ENCODE measurements around the gene TXNRD1. TPM values are rescaled to one million over a fixed set of nuclear protein-coding genes. Genes with fewer than 3 reads are reported as not detected.

TXNRD1 gene
- total and polyA plus RNA-seq, 2 of the 8 experiments (the other 6 are each of a cell fraction or from before 2014, with no cell fraction given) = 56.8 to 127 TPM

- TF ChIP-seq, protein P1, sequence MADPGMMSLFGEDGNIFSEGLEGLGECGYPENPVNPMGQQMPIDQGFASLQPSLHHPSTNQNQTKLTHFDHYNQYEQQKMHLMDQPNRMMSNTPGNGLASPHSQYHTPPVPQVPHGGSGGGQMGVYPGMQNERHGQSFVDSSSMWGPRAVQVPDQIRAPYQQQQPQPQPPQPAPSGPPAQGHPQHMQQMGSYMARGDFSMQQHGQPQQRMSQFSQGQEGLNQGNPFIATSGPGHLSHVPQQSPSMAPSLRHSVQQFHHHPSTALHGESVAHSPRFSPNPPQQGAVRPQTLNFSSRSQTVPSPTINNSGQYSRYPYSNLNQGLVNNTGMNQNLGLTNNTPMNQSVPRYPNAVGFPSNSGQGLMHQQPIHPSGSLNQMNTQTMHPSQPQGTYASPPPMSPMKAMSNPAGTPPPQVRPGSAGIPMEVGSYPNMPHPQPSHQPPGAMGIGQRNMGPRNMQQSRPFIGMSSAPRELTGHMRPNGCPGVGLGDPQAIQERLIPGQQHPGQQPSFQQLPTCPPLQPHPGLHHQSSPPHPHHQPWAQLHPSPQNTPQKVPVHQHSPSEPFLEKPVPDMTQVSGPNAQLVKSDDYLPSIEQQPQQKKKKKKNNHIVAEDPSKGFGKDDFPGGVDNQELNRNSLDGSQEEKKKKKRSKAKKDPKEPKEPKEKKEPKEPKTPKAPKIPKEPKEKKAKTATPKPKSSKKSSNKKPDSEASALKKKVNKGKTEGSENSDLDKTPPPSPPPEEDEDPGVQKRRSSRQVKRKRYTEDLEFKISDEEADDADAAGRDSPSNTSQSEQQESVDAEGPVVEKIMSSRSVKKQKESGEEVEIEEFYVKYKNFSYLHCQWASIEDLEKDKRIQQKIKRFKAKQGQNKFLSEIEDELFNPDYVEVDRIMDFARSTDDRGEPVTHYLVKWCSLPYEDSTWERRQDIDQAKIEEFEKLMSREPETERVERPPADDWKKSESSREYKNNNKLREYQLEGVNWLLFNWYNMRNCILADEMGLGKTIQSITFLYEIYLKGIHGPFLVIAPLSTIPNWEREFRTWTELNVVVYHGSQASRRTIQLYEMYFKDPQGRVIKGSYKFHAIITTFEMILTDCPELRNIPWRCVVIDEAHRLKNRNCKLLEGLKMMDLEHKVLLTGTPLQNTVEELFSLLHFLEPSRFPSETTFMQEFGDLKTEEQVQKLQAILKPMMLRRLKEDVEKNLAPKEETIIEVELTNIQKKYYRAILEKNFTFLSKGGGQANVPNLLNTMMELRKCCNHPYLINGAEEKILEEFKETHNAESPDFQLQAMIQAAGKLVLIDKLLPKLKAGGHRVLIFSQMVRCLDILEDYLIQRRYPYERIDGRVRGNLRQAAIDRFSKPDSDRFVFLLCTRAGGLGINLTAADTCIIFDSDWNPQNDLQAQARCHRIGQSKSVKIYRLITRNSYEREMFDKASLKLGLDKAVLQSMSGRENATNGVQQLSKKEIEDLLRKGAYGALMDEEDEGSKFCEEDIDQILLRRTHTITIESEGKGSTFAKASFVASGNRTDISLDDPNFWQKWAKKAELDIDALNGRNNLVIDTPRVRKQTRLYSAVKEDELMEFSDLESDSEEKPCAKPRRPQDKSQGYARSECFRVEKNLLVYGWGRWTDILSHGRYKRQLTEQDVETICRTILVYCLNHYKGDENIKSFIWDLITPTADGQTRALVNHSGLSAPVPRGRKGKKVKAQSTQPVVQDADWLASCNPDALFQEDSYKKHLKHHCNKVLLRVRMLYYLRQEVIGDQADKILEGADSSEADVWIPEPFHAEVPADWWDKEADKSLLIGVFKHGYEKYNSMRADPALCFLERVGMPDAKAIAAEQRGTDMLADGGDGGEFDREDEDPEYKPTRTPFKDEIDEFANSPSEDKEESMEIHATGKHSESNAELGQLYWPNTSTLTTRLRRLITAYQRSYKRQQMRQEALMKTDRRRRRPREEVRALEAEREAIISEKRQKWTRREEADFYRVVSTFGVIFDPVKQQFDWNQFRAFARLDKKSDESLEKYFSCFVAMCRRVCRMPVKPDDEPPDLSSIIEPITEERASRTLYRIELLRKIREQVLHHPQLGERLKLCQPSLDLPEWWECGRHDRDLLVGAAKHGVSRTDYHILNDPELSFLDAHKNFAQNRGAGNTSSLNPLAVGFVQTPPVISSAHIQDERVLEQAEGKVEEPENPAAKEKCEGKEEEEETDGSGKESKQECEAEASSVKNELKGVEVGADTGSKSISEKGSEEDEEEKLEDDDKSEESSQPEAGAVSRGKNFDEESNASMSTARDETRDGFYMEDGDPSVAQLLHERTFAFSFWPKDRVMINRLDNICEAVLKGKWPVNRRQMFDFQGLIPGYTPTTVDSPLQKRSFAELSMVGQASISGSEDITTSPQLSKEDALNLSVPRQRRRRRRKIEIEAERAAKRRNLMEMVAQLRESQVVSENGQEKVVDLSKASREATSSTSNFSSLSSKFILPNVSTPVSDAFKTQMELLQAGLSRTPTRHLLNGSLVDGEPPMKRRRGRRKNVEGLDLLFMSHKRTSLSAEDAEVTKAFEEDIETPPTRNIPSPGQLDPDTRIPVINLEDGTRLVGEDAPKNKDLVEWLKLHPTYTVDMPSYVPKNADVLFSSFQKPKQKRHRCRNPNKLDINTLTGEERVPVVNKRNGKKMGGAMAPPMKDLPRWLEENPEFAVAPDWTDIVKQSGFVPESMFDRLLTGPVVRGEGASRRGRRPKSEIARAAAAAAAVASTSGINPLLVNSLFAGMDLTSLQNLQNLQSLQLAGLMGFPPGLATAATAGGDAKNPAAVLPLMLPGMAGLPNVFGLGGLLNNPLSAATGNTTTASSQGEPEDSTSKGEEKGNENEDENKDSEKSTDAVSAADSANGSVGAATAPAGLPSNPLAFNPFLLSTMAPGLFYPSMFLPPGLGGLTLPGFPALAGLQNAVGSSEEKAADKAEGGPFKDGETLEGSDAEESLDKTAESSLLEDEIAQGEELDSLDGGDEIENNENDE (IDR thresholded peaks at IDR 0.05; ENCODE audit: insufficient replicate concordance, low read length) = no peak
- TF ChIP-seq GABPA (IDR thresholded peaks at IDR 0.05; ENCODE audit: borderline replicate concordance, insufficient read depth, low read length) = no peak
- no peak for TF ChIP-seq CHD1 (IDR thresholded peaks at IDR 0.05; ENCODE audit: low read depth, low read length)
- no peak for TF ChIP-seq SAP30 (IDR thresholded peaks at IDR 0.05; ENCODE audit: insufficient read depth, insufficient replicate concordance, low read length)
- TF ChIP-seq SRF (IDR thresholded peaks at IDR 0.05; ENCODE audit: low read depth, low read length) = no peak
- TF ChIP-seq JUND (IDR thresholded peaks at IDR 0.05; ENCODE audit: low read length) = no peak
- no peak for TF ChIP-seq POU5F1 (IDR thresholded peaks at IDR 0.05; ENCODE audit: low read depth, low read length)
- TF ChIP-seq, protein P2, sequence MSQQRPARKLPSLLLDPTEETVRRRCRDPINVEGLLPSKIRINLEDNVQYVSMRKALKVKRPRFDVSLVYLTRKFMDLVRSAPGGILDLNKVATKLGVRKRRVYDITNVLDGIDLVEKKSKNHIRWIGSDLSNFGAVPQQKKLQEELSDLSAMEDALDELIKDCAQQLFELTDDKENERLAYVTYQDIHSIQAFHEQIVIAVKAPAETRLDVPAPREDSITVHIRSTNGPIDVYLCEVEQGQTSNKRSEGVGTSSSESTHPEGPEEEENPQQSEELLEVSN (IDR thresholded peaks at IDR 0.05) = no peak
These were observed 34.3 kb downstream of the TXNRD1 start (continued) for GRCh38 chr12:104249898-104250297.

All from H1 (cell line).